Hepatocyte (in vitro differentiated cells): ENCODE results near the gene TMEFF1.

ENCODE experiments used
- EZH2 ChIP-seq: fragments of 200-600 bp; sonication (generic); IDR thresholded peaks from 2 replicates; pipeline ENCODE4 v1.6.1; 2016; ENCODE audit warnings: antibody characterized with exemption, mild to moderate bottlenecking, borderline replicate concordance
- TF ChIP-seq, protein P1 (sequence below): fragments of 200-600 bp; sonication (generic); IDR thresholded peaks from 2 replicates; pipeline ENCODE4 v1.5.1; 2016; ENCODE audit warnings: antibody characterized with exemption, mild to moderate bottlenecking; ENCODE audit not compliant: poor library complexity

GRCh38 chr9:100427366-100428263 lies 45.3 kb upstream of the TMEFF1 start:
- TF ChIP-seq, protein P1, sequence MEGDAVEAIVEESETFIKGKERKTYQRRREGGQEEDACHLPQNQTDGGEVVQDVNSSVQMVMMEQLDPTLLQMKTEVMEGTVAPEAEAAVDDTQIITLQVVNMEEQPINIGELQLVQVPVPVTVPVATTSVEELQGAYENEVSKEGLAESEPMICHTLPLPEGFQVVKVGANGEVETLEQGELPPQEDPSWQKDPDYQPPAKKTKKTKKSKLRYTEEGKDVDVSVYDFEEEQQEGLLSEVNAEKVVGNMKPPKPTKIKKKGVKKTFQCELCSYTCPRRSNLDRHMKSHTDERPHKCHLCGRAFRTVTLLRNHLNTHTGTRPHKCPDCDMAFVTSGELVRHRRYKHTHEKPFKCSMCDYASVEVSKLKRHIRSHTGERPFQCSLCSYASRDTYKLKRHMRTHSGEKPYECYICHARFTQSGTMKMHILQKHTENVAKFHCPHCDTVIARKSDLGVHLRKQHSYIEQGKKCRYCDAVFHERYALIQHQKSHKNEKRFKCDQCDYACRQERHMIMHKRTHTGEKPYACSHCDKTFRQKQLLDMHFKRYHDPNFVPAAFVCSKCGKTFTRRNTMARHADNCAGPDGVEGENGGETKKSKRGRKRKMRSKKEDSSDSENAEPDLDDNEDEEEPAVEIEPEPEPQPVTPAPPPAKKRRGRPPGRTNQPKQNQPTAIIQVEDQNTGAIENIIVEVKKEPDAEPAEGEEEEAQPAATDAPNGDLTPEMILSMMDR, result no peak
- no peak for TF ChIP-seq EZH2
